K562 (cell line): Measurements from ENCODE around the gene WBP1. TPM values are rescaled to one million over a fixed set of nuclear protein-coding genes. Genes with fewer than 3 reads are reported as not detected.
A peak's percentile ranks its signal among the peaks of the same experiment; 100 is the strongest.

Experiments
- E2F1 ChIP-seq: sonication (generic); formaldehyde crosslinking; IDR thresholded peaks from 2 replicates; pipeline ENCODE4 v1.8.1; 2023; ENCODE audit warnings: mild to moderate bottlenecking, missing genetic modification reagents, moderate library complexity
- GTF2E2 ChIP-seq: fragments of 200-800 bp; sonication (Bioruptor generic); IDR thresholded peaks from 2 replicates; pipeline ENCODE4 v1.6.1; 2016; ENCODE audit warnings: missing genetic modification characterization, missing compliant biosample characterization
- MYNN ChIP-seq, 2 experiments: sonication (generic); formaldehyde crosslinking in 1 of 2; IDR thresholded peaks; 2 replicates each; pipeline versions ENCODE4 v1.5.0 to v1.6.1; 2016 to 2020; ENCODE audit warnings: antibody characterized with exemption in 1 of 2, missing genetic modification reagents in 1 of 2
- NRF1 ChIP-seq, 2 experiments: fragments of 450-650 bp; IDR thresholded peaks in 1 of 2; conservative IDR thresholded peaks in 1 of 2; 2 replicates each; pipeline ENCODE4 v1.6.1; 2014; ENCODE audit warnings: mild to moderate bottlenecking in 2 of 2
- PREB ChIP-seq: sonication (generic); formaldehyde crosslinking; IDR thresholded peaks from 2 replicates; pipeline ENCODE4 v1.8.1; 2023; ENCODE audit warnings: mild to moderate bottlenecking, missing genetic modification reagents
- polyA plus RNA-seq, 8 experiments: library from polyadenylated mRNA; depleted of rRNA in 4 of 8; stranded (reverse) in 5 of 8; unstranded in 3 of 8; fragments of >200 nt; fragmentation: Nextera tagmentation in 2 of 8; fragmentation: Illumina TruSeq in 1 of 8; extraction: Ambion mirVana in 2 of 8; extraction: Trizol in 1 of 8; gene quantifications; 2 replicates each; pipeline versions ENCODE4 v1.2.1 to v1.2.3, GENCODE V29; 2011 to 2014; ENCODE audit warnings: inconsistent platforms in 1 of 8, missing spikeins in 1 of 8
- total RNA-seq, 7 experiments: library from RNA; depleted of rRNA in 6 of 7; stranded (reverse); fragments of >200 nt in 6 of 7; fragmentation: Illumina TruSeq in 2 of 7; extraction: Trizol in 2 of 7; gene quantifications; 2 replicates each; pipeline versions ENCODE4 v1.2.1 to v1.2.3, GENCODE V29; 2011 to 2021; ENCODE audit warnings: low replicate concordance in 1 of 7

WBP1 gene
- total and polyA plus RNA-seq, 9 of the 15 experiments (the other 6 are each of a cell fraction or from before 2014, with no cell fraction given), result 1.9 to 27.7 (median 14.2) TPM

- peak; percentile 55 for TF ChIP-seq GTF2E2 (tag)
- no peak for TF ChIP-seq PREB (CRISPR knock-in tag)
- 0 out of 2 replicates have a peak, but pooled peaks have one; percentile 38 for TF ChIP-seq E2F1 (CRISPR knock-in tag)
- 0 out of 4 replicates have a peak, but pooled peaks of 1 of the 2 experiments have one; percentile 11 for TF ChIP-seq NRF1 (conservative IDR thresholded peaks at IDR 0.05 in 1 of 2, IDR thresholded peaks at IDR 0.05 in 1 of 2)
- TF ChIP-seq MYNN (IDR thresholded peaks at IDR 0.05), result no peak
- TF ChIP-seq MYNN (CRISPR knock-in tag; IDR thresholded peaks at IDR 0.05), result no peak
Observed at GRCh38 chr2:74503506-74504475, 45.6 kb downstream of the WBP1 start (continued).
